NT2/D1 (cell line): Measurements from ENCODE around the gene SLC22A2.
"Not testable (repeated sequence)": the region's sequence is repeated elsewhere in the genome, so short reads cannot be mapped to it uniquely, and the experiment has no call there.

Experiments used
- DNase-seq: peaks from one replicate; pipeline ENCODE4 v3.0.0-alpha.2; 2011; ENCODE audit warnings: low read depth, low spot score
- H3K27me3 ChIP-seq: 2 replicates; pipeline ENCODE4 v1.6.0; 2011; ENCODE audit warnings: mild to moderate bottlenecking; ENCODE audit not compliant: insufficient read length, insufficient read depth
- H3K36me3 ChIP-seq: 2 replicates; pipeline ENCODE4 v1.6.1; 2011; ENCODE audit warnings: mild to moderate bottlenecking, low read length, mixed read lengths; ENCODE audit not compliant: insufficient read depth, insufficient read length
- H3K4me1 ChIP-seq: 2 replicates; pipeline ENCODE4 v1.5.1; 2011; ENCODE audit not compliant: insufficient read depth, insufficient read length
- H3K4me3 ChIP-seq: 2 replicates; pipeline ENCODE4 v1.5.1; 2011; ENCODE audit warnings: low read depth; ENCODE audit not compliant: insufficient read length
- H3K9ac ChIP-seq: 2 replicates; pipeline ENCODE4 v1.6.0; 2011; ENCODE audit warnings: low read depth; ENCODE audit not compliant: insufficient read length
- H3K9me3 ChIP-seq: 2 replicates; pipeline ENCODE4 v1.5.1; 2011; ENCODE audit warnings: mild to moderate bottlenecking, low read length; ENCODE audit not compliant: insufficient read depth
- SUZ12 ChIP-seq: IDR thresholded peaks from 2 replicates; pipeline ENCODE4 v1.6.1; 2011; ENCODE audit not compliant: insufficient read length, insufficient read depth; ENCODE audit errors: extremely low read depth
- YY1 ChIP-seq: IDR thresholded peaks from 2 replicates; pipeline ENCODE4 v1.6.1; 2011; ENCODE audit not compliant: insufficient read length, insufficient read depth
- ZNF274 ChIP-seq: IDR thresholded peaks from 2 replicates; pipeline ENCODE4 v1.6.1; 2011; ENCODE audit warnings: mild to moderate bottlenecking, low read depth, low read length

The SLC22A2 gene

GRCh38 chr6:160240691-160241084 is 17.9 kb downstream of the SLC22A2 start:
- peaks cover 20% of the 10 kb centered on the region for H3K9me3 ChIP-seq
- no peaks in the 10 kb centered on the region for H3K27me3 ChIP-seq
- DNase-seq, result no peak
- H3K36me3 ChIP-seq, result no peaks in the 10 kb centered on the region
- no peaks in the 10 kb centered on the region for H3K4me1 ChIP-seq
- H3K9ac ChIP-seq, result no peak overlapping the region
- TF ChIP-seq YY1, result no peak
- no peak for TF ChIP-seq ZNF274
- no peak for TF ChIP-seq SUZ12
- no peak overlapping the region for H3K4me3 ChIP-seq

DNA sequence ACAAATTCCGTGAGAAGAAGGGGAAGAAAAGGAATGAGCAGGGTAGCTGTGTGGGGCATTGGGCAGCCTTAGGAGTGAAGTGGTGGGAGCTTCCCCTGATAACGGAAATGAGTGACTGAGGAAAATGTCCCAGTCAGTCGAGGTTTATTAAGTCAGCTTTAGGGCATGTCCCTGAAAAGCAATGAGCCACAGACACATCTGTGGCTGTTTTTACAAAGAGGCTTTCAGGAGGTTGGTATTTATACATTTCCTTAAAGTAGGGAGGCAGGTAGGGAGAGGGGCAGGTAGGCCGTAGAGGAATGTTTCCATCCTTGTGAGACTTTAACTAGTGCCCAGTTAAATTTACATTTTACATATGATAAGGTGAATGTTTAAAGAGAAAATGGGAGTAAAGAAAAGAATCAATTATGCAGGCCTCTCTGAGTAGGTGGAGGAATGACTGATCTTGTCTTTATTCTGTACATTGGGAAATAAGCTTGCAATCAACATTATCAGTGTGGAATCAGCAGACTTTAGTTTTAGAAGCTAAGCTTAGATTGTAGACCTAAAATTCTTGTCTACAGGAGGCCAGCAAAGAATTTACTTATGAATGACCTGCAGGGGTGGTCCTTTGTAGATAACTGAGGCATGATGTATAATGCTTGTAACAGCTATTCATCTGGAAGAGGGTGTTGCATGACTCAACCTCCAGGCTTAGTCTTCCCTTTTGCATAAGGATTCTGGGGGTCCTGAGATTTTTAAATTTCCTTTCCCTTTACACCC is 18.5 kb downstream of the SLC22A2 start:
- Histone ChIP-seq H3K9ac (no peak overlapping the region), H3K27me3 (no peaks in the 10 kb centered on the region), H3K4me3 (no peak overlapping the region), H3K36me3 (no peaks in the 10 kb centered on the region), H3K4me1 (no peaks in the 10 kb centered on the region), H3K9me3 (peaks cover 26% of the 10 kb centered on the region)
- DNase-seq, result no peak
- TF ChIP-seq YY1 (no peak), SUZ12 (no peak), ZNF274 (no peak)

DNA sequence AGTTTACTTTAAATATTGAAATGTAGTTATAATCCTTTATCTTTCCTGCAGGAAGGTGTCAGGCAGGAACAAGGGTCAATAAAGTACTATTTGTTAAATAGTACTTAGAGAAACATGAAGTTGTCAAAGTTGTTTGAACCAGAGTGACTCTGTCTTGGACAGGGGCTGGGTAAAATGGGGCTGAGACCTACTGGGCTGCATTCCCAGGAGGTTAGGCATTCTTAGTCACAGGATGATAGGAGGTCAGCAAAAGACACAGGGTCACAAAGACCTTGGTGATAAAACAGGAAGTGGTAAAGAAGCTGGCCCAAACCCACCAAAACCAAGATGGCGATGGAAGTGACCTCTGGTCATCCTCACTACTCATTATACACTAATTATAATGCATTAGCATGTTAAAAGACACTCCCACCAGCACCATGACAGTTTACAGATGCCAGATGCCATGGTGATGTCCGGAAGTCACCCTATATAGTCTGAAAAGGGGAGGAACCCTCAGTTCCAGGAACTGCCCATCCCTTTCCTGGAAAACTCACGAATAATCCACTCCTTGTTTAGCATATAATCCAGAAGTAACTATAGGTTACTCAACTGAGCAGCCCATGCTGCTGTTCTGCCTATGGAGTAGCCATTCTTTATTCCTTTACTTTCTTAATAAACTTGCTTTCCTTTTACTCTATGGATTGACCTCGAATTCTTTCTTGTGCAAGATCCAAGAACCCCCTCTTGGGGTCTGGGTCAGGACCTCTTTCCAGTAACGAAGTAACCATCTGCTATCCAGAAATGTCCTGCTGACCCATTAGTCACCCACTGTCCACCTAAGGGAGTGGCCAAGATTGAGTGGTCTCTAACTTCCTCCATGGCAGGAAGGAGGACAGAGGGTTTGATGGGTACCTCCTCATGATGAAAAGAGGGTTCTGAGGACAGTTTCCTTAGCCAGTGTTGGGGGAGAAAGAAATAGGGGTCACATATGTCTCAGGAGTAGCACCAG is 19.6 kb downstream of the SLC22A2 start:
- no peak overlapping the region for H3K4me3 ChIP-seq
- no peak for DNase-seq

GRCh38 chr6:160238278-160238711 is 20.3 kb downstream of the SLC22A2 start:
- DNase-seq, result no peak
- Histone ChIP-seq H3K9ac (no peak overlapping the region), H3K4me1 (no peaks in the 10 kb centered on the region), H3K9me3 (peaks cover 28% of the 10 kb centered on the region), H3K27me3 (no peaks in the 10 kb centered on the region), H3K36me3 (no peaks in the 10 kb centered on the region), H3K4me3 (no peak overlapping the region)
- TF ChIP-seq ZNF274 (no peak), SUZ12 (no peak), YY1 (no peak)

More for the DNA sequence above, 19.6 kb downstream of the SLC22A2 start:
- Histone ChIP-seq H3K36me3 (no peaks in the 10 kb centered on the region), H3K4me1 (no peaks in the 10 kb centered on the region), H3K9ac (no peak overlapping the region), H3K27me3 (no peaks in the 10 kb centered on the region), H3K9me3 (peaks cover 28% of the 10 kb centered on the region)
- TF ChIP-seq SUZ12, result no peak
- no peak for TF ChIP-seq YY1
- TF ChIP-seq ZNF274, result no peak

DNA sequence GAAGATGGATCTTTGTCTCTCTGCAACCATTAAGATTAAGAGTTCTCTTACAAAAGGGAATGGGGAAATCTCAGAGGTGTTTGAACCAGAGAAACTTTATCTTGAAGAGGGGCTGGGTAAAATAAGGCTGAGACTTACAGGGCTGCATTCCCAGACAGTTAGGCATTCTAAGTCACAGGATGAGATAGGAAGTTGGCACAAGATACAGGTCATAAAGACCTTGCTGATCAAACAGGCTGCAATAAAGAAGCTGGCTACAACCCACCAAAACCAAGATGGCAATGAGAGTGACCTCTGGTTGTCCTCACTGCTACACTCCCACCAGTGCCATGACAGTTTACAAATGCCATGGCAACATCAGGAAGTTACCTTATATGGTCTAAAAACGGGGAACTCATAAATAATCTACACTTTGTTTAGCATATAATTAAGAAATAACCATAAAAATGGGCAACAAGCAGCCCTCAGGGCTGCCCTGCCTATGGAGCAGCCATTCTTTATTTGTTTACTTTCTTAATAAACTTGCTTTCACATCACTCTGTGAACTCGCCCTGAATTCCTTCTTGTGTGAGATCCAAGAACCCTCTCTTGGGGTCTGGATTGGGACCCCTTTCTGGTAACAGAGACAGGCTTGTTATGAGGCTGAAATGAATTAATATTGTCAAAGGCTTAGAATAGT is 20.9 kb downstream of the SLC22A2 start:
- not testable (repeated sequence) for H3K27me3 ChIP-seq, H3K36me3 ChIP-seq, DNase-seq, H3K9ac ChIP-seq, H3K4me3 ChIP-seq, H3K4me1 ChIP-seq
- peaks cover 28% of the 10 kb centered on the region for H3K9me3 ChIP-seq

DNA sequence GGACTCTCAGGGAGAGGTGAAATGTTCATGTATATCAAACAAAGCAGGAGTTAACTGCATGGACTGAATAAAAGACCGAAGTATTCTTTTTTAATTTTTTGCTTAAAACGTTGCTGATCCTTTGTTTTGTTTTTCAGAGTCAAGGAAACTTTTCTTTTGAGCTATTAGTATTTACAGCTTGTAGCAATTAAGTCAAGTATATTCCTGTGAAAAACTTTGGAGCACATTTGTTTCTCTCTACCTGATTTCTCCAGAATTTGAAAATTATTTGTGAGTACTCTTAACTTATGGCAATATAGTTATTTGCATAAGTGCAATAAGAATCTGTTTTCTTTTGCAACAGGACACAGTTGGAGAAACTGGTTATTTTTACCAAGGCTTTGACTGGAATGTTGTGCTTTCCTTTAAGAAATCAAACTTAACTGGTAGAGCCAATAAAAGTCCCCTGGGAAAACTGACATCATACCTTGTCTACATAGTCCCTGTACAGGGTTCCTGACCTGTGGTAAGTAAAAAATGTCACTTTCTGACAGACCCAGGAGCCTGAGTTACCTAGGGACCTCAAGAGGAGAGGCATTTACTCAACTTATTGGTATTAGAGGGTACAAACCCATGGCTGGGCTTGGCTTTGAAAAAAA is 22.3 kb downstream of the SLC22A2 start:
- H3K27me3 ChIP-seq, H3K4me3 ChIP-seq, DNase-seq, H3K36me3 ChIP-seq, H3K4me1 ChIP-seq, H3K9ac ChIP-seq: not testable (repeated sequence)
- H3K9me3 ChIP-seq, result peaks cover 28% of the 10 kb centered on the region

GRCh38 chr6:160233950-160234640 is 24.5 kb downstream of the SLC22A2 start:
- peaks cover 29% of the 10 kb centered on the region for H3K9me3 ChIP-seq
- H3K27me3 ChIP-seq, DNase-seq, H3K4me3 ChIP-seq, H3K9ac ChIP-seq, H3K36me3 ChIP-seq, H3K4me1 ChIP-seq: not testable (repeated sequence)
